ENCODE data around the gene ZNF561.
A peak's percentile ranks its signal among the peaks of the same experiment; 100 is the strongest.
"Not testable (repeated sequence)": the region's sequence is repeated elsewhere in the genome, so short reads cannot be mapped to it uniquely, and the experiment has no call there.

The ZNF561 gene

DNA sequence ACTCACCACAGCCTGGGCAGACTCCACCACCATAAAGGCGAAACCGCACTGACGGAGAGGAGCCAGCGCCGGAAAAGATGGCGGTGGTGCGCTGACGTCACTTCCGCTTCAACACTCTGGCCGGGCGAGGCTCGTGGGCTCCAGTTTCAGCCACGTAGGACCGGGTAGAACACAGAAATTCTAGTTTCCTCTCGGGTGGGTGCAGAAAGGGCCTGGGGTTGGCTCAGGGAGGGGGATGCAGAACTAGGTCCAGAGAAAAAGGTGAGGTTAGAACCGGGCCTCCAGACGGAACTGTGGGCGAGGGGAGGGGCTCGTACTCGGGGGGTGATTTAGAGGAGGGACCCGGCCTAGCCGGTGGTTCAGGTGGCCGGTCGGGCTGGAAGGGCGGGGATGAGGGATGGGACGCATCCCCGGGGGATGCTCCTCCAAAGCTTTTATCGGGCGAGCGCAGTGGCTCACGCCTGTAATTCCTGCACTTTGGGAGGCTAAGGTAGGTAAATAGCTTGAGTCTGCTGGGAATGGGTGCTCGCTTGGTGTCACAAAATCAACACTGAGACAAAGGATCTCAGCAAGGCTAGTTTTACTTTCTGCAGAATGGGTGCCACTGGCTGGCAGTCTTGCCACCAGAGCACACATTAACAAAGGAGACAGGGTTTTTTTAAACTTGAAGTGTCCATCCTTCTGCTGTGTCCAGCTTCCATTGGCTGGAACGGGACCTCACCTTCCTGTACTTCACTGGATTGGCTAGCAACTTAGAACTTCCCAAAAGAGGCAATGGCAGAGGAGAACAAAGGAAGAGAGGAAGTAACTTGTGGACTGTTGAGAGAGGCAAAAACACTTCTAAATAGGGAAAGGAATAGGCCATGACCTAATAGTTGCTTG lies at the start of gene ZNF561:
Gene ZNF561 (minus strand): TSS at position 77 of the 882 bp plus-strand sequence. CDS start 1,776 bp downstream, outside the sequence.
- DNase-seq (ENCODE audit: low spot score), result peak; percentile 75

DNA sequence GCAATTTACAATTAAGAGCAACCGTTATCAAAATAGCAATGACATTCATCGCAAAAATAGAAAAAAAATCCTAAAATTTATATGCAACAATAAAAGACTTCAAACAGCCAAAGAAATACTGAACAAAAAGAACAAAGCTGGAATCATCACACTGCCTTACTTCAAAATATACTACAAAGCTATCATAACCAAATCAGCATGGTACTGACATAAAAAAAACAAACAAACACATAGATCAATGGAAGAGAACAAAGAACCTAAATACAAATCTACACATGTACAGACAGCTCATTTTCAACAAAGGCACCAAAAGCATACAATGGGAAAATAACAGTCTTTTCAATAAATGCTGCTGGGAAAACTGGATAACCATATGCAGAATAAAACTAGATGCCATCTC lies 47.5 kb upstream of the ZNF561 start:
- no peak for DNase-seq (ENCODE audit: low spot score)

DNA sequence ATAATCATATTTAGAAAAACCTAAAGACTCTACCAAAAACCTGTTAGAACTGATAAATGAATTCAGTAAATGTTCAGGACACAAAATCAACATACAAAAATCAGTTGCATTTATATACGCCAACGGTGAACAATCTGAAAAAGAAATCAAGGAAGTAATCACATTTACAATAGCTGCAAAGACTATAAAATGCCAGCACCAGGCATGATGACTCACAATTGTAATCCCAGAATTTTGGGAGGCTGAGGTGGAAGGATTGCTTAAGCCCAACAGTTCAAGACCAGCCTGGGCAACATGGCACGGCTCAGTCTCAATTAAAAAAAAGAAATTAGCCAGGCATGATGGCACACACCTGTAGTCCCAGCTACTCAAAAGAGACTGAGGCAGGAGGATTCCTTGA lies 46.9 kb upstream of the ZNF561 start:
- DNase-seq (ENCODE audit: low spot score), result no peak

GRCh38 chr19:9658769-9659168 lies 37.7 kb upstream of the ZNF561 start:
- no peak for DNase-seq (ENCODE audit: low spot score)

DNA sequence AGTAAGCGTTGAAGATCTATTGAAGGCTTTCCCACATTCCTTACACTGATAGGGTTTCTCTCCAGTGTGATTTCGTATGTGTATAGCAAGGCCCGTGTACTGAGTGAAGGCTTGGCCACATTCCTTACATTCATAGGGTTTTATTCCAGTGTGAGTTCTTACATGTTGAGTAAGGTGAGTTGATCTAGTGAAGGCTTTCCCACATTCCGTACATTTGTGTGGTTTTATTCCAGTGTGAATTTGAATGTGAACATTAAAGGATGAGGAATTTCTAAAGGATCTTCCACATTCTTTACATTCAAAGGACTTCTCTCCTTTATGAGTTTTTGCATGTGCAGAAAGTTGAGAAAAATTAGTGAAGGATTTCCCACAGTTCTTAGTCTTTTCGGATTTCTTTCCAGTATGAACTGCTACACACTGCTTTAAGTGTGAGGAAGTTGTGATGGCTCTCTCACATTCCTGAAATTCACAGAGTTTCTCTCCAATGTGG lies 32.1 kb upstream of the ZNF561 start:
- not testable (repeated sequence) for DNase-seq (ENCODE audit: low spot score)

DNA sequence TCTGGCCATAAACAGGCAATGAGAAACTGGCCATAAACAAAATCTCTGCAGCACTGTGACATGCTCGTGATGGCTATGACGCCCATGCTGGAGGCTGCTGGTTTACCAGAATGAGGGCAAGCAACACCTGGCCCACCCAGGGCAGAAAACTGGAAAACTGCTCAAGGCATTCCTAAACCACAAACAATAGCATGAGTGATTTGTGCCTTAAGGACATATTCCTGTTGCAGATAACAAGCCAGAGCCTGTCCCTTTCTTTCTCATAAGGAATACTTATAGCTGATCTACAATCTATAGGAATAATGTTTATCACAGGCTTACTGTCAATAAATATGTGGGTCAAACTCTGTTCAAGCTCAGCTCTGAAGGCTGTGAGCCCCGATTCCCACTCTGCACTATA lies 30.4 kb upstream of the ZNF561 start:
- not testable (repeated sequence) for DNase-seq (ENCODE audit: low spot score)

DNA sequence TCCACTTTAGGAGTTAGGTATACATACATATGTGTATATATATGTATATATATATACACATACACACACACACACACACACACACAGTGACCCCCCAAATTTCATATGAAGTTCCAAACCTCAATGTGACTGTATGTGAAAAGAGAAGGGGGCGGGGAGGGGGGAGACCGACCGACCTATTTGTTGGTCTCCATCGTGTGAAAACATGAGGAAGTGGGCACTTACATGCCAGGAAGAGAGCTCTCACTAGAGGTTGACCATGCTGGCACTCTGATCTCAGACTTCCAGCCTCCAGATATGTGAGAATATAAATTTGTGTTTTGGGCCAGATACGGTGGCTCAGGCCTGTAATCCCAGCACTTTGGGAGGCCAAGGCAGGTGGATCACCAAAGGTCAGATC lies 29.3 kb upstream of the ZNF561 start:
- no peak for DNase-seq (ENCODE audit: low spot score)

DNA sequence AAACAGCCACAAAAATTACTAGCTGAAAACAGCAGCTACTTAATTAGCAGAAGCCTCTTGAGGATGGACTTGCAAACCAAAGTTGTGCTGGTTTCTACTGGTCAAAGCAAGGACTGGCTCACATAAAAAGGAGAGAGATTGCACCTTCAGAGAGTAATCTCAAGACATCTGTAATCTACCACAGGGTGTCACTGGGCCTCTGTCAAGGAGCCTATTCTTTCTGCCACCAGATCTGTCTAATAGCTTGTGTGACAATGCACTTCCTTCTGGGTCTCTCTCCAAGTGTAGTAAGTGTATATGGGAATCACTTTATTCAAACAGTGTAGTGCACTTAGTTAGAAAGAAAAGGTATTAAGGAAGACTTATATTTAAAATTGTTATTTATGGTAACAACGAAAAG lies 24.4 kb upstream of the ZNF561 start:
- no peak for DNase-seq (ENCODE audit: low spot score)

GRCh38 chr19:9644472-9644871 lies 23.4 kb upstream of the ZNF561 start:
- no peak for DNase-seq (ENCODE audit: low spot score)

DNA sequence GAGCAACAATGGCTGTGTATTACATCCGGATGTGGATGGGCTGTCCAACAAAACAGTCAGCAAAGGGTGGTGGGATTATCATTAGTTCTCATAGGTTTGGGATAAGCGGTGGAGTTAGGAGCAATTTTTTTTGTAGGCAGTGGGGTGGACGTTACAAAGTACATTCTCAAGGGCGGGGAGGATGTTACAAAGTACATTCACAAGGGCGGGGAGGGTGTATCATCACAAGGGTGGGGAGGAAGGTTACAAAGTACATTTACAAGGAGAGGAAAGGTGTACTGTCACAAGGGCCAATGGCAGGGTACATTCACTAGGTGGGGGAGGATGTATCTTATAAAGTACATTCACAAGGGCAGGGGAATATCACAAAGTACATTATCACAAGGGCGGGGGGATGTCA lies 20.8 kb upstream of the ZNF561 start:
- DNase-seq (ENCODE audit: low spot score), result no peak

- no peak for DNase-seq (ENCODE audit: low spot score)
Measured at GRCh38 chr19:9640956-9641355, 19.9 kb upstream of the ZNF561 start.

- DNase-seq (ENCODE audit: low spot score), result no peak
Measured at GRCh38 chr19:9636018-9636417, 15.0 kb upstream of the ZNF561 start.

GRCh38 chr19:9627856-9628255 lies 6.8 kb upstream of the ZNF561 start:
- no peak for DNase-seq (ENCODE audit: low spot score)

GRCh38 chr19:9622531-9622930 lies 1.5 kb upstream of the ZNF561 start:
- no peak for DNase-seq (ENCODE audit: low spot score)

DNA sequence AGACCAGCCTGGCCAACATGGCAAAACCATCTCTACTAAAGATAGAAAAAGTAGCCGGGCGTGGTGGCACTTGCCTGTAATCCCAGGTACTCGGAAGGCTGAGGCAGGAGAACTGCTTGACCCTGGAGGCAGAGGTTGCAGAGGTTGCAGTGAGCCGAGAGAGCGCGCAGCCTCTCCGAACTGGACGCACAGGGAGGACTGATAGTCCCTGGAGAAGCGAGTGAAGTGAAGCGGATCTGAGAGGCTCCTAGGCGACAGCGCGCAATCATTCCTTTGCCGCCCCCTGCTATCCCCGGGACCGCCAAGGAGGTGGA lies 233 bp downstream of the ZNF561 start:
- no peak for DNase-seq (ENCODE audit: low spot score)

GRCh38 chr19:9615844-9616243 lies 5.2 kb downstream of the ZNF561 start:
- no peak for DNase-seq (ENCODE audit: low spot score)

DNA sequence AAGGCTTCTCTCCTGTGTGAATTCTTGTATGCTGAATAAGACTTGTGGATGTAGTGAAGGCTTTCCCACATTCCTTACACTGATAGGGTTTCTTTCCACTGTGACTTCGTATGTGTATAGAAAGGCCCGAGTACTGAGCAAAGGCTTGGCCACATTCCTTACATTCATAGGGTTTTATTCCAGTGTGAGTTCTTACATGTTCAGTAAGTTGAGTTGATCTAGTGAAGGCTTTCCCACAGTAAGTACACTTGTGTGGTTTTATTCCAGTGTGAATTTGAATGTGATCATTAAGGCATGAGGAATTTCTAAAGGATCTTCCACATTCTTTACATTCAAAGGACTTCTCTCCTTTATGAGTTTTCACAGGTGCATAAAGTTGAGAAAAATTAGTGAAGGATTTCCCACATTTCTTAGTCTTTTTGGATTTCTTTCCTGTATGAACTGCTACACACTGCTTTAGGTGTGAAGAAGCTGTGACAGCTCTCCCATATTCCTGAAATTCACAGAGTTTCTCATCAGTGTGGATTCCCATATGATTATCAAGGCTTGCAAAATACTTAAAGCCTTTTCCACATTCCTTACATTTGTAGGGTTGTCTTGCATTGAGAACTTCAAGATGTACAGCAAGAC lies 10.4 kb downstream of the ZNF561 start:
- no peak for DNase-seq (ENCODE audit: low spot score)

GRCh38 chr19:9608912-9609311 lies 12.1 kb downstream of the ZNF561 start:
- DNase-seq (ENCODE audit: low spot score), result no peak

- DNase-seq (ENCODE audit: low spot score), result peak; percentile 41
Measured at GRCh38 chr19:9597027-9597426, 24.0 kb downstream of the ZNF561 start.

DNA sequence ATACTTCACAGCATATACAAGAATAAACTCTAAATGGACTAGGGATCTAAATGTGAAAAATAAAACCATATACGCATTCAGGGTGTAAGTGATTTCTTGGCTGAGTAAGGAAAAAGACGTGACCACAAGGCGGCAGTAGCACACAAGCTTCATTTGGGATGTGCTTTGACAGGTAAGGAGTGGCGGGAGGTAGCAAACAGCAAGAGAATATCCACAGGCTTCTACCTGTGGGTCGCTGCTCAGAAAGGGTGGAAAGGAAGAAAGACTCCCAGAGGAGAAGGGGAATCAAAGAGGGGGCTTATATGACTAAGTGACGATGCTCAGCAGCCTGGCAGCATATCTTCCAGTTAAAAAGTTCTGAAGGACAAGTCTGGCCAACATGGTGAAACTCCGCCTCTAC lies 34.3 kb downstream of the ZNF561 start:
- peak; percentile 35 for DNase-seq (ENCODE audit: low spot score)

GRCh38 chr19:9584073-9584833 lies 36.8 kb downstream of the ZNF561 start, which contains the start of gene ZNF121:
Gene ZNF121 (minus strand): TSS chr19:9584504. CDS start chr19:9568097, 16,407 bp downstream.
- DNase-seq (ENCODE audit: low spot score), result peak; percentile 80

DNA sequence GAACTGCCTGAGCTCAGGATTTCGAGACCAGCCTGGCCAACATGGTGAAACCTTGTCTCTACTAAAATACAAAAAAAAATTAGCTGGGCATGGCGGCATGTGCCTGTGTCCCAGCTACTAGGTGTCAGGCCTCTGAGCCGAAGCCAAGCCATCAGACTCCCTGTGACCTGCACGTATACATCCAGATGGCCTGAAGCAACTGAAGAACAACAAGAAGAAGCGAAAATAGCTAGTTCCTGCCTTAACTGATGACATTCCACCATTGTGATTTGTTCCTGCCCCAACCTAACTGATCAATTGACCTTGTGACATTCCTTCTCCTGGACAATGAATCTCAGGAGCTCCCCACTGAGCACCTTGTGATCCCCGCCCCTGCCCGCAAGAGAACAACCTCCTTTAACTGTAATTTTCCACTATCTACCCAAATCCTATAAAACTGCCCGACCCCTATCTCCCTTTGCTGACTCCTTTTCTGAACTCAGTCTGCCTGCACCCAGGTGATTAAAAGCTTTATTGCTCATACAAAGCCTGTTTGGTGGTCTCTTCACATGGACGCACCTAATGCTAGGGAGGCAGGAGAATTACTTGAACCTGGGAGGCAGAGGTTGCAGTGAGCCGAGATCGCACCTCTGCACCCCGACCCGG lies 38.8 kb downstream of the ZNF561 start:
- not testable (repeated sequence) for DNase-seq (ENCODE audit: low spot score)

Measured in hepatic stellate cell (primary cell).